Liver (tissue), 9 donors: ENCODE results near the gene OXNAD1. TPM values are rescaled to one million over a fixed set of nuclear protein-coding genes. Genes with fewer than 3 reads are reported as not detected.

Experiments used
- DNase-seq: peaks from one replicate; pipeline ENCODE4 v3.0.0-alpha.2; 2017; ENCODE audit warnings: low spot score
- H3K27ac ChIP-seq, 2 donors: one replicate each; pipeline ENCODE4 v1.7.0; 2013; ENCODE audit warnings: inconsistent platforms in 2 of 2, low read length in 2 of 2, control low read depth in 1 of 2, low read depth in 1 of 2, mild to moderate bottlenecking in 1 of 2
- H3K27me3 ChIP-seq, 4 donors: one replicate each; pipeline versions ENCODE4 v1.6.1 to v1.7.0; 2013; ENCODE audit warnings: low read length in 3 of 4, inconsistent platforms in 1 of 4, mild to moderate bottlenecking in 1 of 4, moderate library complexity in 1 of 4; ENCODE audit not compliant: control insufficient read depth in 4 of 4, insufficient read depth in 4 of 4
- H3K36me3 ChIP-seq, 4 donors: one replicate each; pipeline versions ENCODE4 v1.6.1 to v1.7.0; 2013; ENCODE audit warnings: low read length in 3 of 4, mild to moderate bottlenecking in 3 of 4, low read depth in 1 of 4, moderate library complexity in 1 of 4; ENCODE audit not compliant: control insufficient read depth in 4 of 4, insufficient read depth in 3 of 4
- H3K4me1 ChIP-seq, 4 donors: one replicate each; pipeline versions ENCODE4 v1.6.1 to v1.7.0; 2013; ENCODE audit warnings: low read length in 3 of 4, mild to moderate bottlenecking in 3 of 4, moderate library complexity in 1 of 4; ENCODE audit not compliant: control insufficient read depth in 4 of 4, insufficient read depth in 4 of 4
- H3K4me3 ChIP-seq, 3 donors: one replicate each; pipeline versions ENCODE4 v1.6.1 to v1.7.0; 2013; ENCODE audit warnings: low read length in 3 of 3, control low read depth in 1 of 3, low read depth in 1 of 3, mild to moderate bottlenecking in 1 of 3
- H3K9ac ChIP-seq, 2 donors: one replicate each; pipeline ENCODE4 v1.7.0; 2013; ENCODE audit warnings: low read length in 2 of 2, mild to moderate bottlenecking in 2 of 2, moderate library complexity in 2 of 2, control low read depth in 1 of 2, low read depth in 1 of 2
- H3K9me3 ChIP-seq, 4 donors: one replicate each; pipeline versions ENCODE4 v1.6.1 to v1.7.0; 2013; ENCODE audit warnings: low read length in 3 of 4; ENCODE audit not compliant: control insufficient read depth in 4 of 4
- FOXA1 ChIP-seq: IDR thresholded peaks from 2 replicates; pipeline ENCODE4 v1.6.1; 2016; ENCODE audit warnings: antibody characterized with exemption
- FOXA2 ChIP-seq: IDR thresholded peaks from 2 replicates; pipeline ENCODE4 v1.6.1; 2016; ENCODE audit warnings: antibody characterized with exemption
- GABPA ChIP-seq, 2 donors: IDR thresholded peaks in 1 of 2; conservative IDR thresholded peaks in 1 of 2; 2 replicates each; pipeline ENCODE4 v1.6.1; 2016; ENCODE audit warnings: antibody characterized with exemption in 2 of 2, mild to moderate bottlenecking in 1 of 2, moderate library complexity in 1 of 2
- HNF4A ChIP-seq, 2 donors: conservative IDR thresholded peaks; 2 replicates each; pipeline ENCODE4 v1.6.1; 2016; ENCODE audit warnings: antibody characterized with exemption in 2 of 2, mild to moderate bottlenecking in 2 of 2
- HNF4G ChIP-seq: IDR thresholded peaks from 2 replicates; pipeline ENCODE4 v1.6.1; 2016; ENCODE audit warnings: antibody characterized with exemption
- JUND ChIP-seq, 2 donors: IDR thresholded peaks; 2 replicates each; pipeline ENCODE4 v1.6.1; 2016; ENCODE audit warnings: antibody characterized with exemption in 2 of 2
- NR2F2 ChIP-seq: IDR thresholded peaks from 2 replicates; pipeline ENCODE4 v1.6.1; 2016; ENCODE audit warnings: antibody characterized with exemption
- RXRA ChIP-seq, 2 donors: IDR thresholded peaks; 2 replicates each; pipeline ENCODE4 v1.6.1; 2017 to 2018; ENCODE audit warnings: antibody characterized with exemption in 2 of 2, mild to moderate bottlenecking in 1 of 2
- SP1 ChIP-seq: IDR thresholded peaks from 2 replicates; pipeline ENCODE4 v1.6.1; 2018; ENCODE audit warnings: antibody characterized with exemption, mild to moderate bottlenecking
- TAF1 ChIP-seq: conservative IDR thresholded peaks from 2 replicates; pipeline ENCODE4 v1.6.1; 2016; ENCODE audit warnings: antibody characterized with exemption, mild to moderate bottlenecking
- YY1 ChIP-seq: IDR thresholded peaks from 2 replicates; pipeline ENCODE4 v1.6.1; 2016; ENCODE audit warnings: antibody characterized with exemption, mild to moderate bottlenecking
- WGBS: extraction: QIAGEN DNeasy Blood & Tissue Kit; methylation state at CpG from one replicate; pipeline ENCODE4 v1.1.7; 2013; 5-methylcytosine and 5-hydroxymethylcytosine counted together
- polyA plus RNA-seq, 2 donors: library from polyadenylated mRNA; stranded (reverse) in 1 of 2; unstranded in 1 of 2; fragments of 200-250 nt in 1 of 2; fragments of >200 nt in 1 of 2; fragmentation: Nextera tagmentation in 1 of 2; extraction: Ambion mirVana in 1 of 2; gene quantifications; one replicate each; pipeline versions ENCODE4 v1.2.1 to v1.2.3, GENCODE V29; 2013 to 2015
- total RNA-seq, 2 donors: library from RNA; depleted of rRNA; stranded (reverse); fragments of >200 nt; gene quantifications; one replicate each; pipeline ENCODE4 v1.2.3, GENCODE V29; 2014
- TF ChIP-seq, protein P1 (sequence below): IDR thresholded peaks from 2 replicates; pipeline ENCODE4 v1.6.1; 2016; ENCODE audit warnings: antibody characterized with exemption
- TF ChIP-seq, protein P2 (sequence below): IDR thresholded peaks from 2 replicates; pipeline ENCODE4 v1.6.1; 2016; ENCODE audit warnings: antibody characterized with exemption, mild to moderate bottlenecking
- TF ChIP-seq, protein P3 (sequence below): fragments of 150-350 bp; IDR thresholded peaks from 2 replicates; pipeline ENCODE4 v1.5.1; 2017; ENCODE audit warnings: improper control_type of control experiment, low read depth, low read length; ENCODE audit not compliant: missing input control
- TF ChIP-seq, protein P4 (sequence below): IDR thresholded peaks from 2 replicates; pipeline ENCODE4 v1.6.1; 2016; ENCODE audit warnings: antibody characterized with exemption
- donor health status: healthy.
- donor health status: healthy.
- donor health status: healthy.
- donor health status: healthy.
- donor health status: healthy.

The OXNAD1 gene
- total and polyA plus RNA-seq, 4 donors, result 9.3 to 24.6 (median 14.1) TPM

DNA sequence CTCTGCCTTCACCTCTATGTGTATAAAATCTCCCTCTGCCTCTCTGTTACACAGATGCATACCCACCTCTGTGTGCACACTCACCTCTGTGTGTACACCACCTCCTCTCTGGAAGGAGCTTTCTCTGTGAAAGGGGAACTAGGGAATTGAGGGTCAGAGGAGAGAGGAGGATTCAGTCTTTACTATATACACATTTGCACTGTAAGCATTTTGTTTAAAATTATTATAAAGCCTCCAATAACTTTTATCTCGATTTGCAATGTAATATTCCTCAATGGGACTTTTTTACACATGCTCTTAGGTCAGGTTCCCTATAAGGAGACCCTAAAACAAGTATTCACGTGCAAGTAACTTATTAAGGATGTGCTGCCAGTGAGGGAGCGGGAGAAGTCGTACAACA lies 82.5 kb downstream of the OXNAD1 start (continued):
- TF ChIP-seq YY1 (no peak), HNF4A (conservative IDR thresholded peaks at IDR 0.05) (no peak), HNF4G (no peak)
- TF ChIP-seq, protein P1, sequence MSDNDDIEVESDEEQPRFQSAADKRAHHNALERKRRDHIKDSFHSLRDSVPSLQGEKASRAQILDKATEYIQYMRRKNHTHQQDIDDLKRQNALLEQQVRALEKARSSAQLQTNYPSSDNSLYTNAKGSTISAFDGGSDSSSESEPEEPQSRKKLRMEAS, result no peak

DNA sequence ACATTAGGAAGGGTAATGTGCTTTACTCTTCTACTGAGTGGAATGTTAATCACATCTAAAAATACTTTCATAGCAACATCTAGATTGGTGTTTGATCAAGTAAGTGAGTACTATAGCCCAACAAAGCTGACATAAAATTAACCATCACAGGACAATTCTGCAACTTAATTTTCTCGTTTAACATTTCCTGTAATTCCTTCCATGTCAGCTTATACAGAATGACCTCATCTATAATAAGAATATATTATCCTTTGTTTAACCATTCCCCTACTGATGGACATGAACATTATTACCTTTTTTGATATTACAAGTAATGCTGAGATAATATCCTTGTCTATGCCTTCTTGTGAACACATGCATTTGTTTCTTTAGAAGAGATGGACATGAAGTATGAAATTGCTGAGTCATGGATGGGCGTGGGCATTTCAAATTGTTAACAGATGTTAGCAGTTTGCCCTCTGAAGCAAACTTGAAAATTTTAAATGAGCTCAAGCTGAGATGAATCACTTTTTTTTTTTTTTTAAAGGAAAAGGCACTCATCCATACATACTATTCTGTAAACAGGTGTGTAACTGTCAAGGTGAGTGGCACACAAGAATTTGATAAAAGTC lies 85.1 kb downstream of the OXNAD1 start:
- Histone ChIP-seq H3K4me3 (no peak overlapping the region), H3K4me1 (no peaks in the 10 kb centered on the region), H3K27me3 (no peaks in the 10 kb centered on the region), H3K27ac (no peak overlapping the region), H3K36me3 (peaks cover 0 to 25% (median 13%) of the 10 kb centered on the region in 4 donors), H3K9me3 (no peaks in the 10 kb centered on the region), H3K9ac (no peak overlapping the region)
- WGBS, result 65% methylated on average over 2 of the region's 2 CpGs
- DNase-seq, result no peak
- TF ChIP-seq YY1, result no peak
- TF ChIP-seq, protein P2, sequence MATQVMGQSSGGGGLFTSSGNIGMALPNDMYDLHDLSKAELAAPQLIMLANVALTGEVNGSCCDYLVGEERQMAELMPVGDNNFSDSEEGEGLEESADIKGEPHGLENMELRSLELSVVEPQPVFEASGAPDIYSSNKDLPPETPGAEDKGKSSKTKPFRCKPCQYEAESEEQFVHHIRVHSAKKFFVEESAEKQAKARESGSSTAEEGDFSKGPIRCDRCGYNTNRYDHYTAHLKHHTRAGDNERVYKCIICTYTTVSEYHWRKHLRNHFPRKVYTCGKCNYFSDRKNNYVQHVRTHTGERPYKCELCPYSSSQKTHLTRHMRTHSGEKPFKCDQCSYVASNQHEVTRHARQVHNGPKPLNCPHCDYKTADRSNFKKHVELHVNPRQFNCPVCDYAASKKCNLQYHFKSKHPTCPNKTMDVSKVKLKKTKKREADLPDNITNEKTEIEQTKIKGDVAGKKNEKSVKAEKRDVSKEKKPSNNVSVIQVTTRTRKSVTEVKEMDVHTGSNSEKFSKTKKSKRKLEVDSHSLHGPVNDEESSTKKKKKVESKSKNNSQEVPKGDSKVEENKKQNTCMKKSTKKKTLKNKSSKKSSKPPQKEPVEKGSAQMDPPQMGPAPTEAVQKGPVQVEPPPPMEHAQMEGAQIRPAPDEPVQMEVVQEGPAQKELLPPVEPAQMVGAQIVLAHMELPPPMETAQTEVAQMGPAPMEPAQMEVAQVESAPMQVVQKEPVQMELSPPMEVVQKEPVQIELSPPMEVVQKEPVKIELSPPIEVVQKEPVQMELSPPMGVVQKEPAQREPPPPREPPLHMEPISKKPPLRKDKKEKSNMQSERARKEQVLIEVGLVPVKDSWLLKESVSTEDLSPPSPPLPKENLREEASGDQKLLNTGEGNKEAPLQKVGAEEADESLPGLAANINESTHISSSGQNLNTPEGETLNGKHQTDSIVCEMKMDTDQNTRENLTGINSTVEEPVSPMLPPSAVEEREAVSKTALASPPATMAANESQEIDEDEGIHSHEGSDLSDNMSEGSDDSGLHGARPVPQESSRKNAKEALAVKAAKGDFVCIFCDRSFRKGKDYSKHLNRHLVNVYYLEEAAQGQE, result no peak
- no peak for TF ChIP-seq HNF4A (conservative IDR thresholded peaks at IDR 0.05)
- no peak for TF ChIP-seq HNF4G

DNA sequence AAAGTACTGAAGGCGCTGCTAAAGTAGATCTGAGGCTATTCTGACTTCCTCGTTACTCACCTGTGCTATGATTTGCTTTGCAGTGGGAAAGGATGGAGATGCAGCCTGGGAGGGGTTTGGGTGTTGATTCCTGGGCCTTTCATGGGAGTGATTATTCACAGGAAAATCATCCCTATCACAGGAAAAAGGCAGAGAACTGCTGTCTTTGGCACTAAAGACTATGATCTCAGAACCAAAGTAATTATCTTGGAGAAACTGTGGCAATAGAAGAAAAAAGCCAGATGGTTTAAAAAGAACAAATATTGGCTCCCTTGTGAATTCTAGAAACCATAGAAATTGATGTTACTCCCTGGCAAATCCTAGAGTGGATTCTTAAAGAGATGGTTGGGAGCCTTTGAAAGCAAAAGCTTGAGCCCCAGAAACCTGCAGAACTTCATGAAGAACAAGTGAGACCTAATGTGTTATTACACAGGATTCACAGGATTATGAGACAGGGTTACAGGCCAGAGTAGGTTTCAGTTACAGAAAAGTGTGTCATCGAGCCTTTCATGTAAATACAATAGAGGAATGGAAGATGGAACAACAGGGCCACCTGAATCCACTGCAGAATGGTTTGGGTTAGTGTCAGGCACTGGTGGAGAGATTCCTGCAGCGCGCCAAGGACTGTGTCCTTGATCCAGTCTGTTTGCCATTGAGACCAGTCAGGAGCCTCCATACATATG lies 85.7 kb downstream of the OXNAD1 start:
- 93% methylated on average over 5 of the region's 5 CpGs for WGBS
- Histone ChIP-seq H3K36me3 (peaks cover 0 to 23% (median 13%) of the 10 kb centered on the region in 4 donors), H3K9me3 (no peaks in the 10 kb centered on the region), H3K4me1 (no peaks in the 10 kb centered on the region), H3K27me3 (no peaks in the 10 kb centered on the region), H3K27ac (no peak overlapping the region), H3K4me3 (no peak overlapping the region), H3K9ac (no peak overlapping the region)
- TF ChIP-seq FOXA1, result no peak
- TF ChIP-seq FOXA2, result no peak
- TF ChIP-seq RXRA (IDR thresholded peaks at IDR 0.05), result no peak
- no peak for TF ChIP-seq HNF4A (conservative IDR thresholded peaks at IDR 0.05)
- TF ChIP-seq, protein P1, result no peak
- TF ChIP-seq SP1, result no peak
- TF ChIP-seq, protein P3, sequence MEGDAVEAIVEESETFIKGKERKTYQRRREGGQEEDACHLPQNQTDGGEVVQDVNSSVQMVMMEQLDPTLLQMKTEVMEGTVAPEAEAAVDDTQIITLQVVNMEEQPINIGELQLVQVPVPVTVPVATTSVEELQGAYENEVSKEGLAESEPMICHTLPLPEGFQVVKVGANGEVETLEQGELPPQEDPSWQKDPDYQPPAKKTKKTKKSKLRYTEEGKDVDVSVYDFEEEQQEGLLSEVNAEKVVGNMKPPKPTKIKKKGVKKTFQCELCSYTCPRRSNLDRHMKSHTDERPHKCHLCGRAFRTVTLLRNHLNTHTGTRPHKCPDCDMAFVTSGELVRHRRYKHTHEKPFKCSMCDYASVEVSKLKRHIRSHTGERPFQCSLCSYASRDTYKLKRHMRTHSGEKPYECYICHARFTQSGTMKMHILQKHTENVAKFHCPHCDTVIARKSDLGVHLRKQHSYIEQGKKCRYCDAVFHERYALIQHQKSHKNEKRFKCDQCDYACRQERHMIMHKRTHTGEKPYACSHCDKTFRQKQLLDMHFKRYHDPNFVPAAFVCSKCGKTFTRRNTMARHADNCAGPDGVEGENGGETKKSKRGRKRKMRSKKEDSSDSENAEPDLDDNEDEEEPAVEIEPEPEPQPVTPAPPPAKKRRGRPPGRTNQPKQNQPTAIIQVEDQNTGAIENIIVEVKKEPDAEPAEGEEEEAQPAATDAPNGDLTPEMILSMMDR, result no peak
- TF ChIP-seq JUND (IDR thresholded peaks at IDR 0.05), result no peak
- no peak for TF ChIP-seq GABPA (IDR thresholded peaks at IDR 0.05 in 1 of 2, conservative IDR thresholded peaks at IDR 0.05 in 1 of 2)
- no peak for TF ChIP-seq TAF1
- TF ChIP-seq, protein P2, result no peak
- TF ChIP-seq, protein P4, sequence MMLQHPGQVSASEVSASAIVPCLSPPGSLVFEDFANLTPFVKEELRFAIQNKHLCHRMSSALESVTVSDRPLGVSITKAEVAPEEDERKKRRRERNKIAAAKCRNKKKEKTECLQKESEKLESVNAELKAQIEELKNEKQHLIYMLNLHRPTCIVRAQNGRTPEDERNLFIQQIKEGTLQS, result no peak
- TF ChIP-seq NR2F2, result no peak
- no peak for DNase-seq
